ENCODE measurements around the gene PLCB2. TPM values are rescaled to one million over a fixed set of nuclear protein-coding genes. Genes with fewer than 3 reads are reported as not detected.

Gene PLCB2
- polyA plus RNA-seq, 1 of the 3 experiments (the other 2 are of a cell fraction) = 0.15 TPM

DNA sequence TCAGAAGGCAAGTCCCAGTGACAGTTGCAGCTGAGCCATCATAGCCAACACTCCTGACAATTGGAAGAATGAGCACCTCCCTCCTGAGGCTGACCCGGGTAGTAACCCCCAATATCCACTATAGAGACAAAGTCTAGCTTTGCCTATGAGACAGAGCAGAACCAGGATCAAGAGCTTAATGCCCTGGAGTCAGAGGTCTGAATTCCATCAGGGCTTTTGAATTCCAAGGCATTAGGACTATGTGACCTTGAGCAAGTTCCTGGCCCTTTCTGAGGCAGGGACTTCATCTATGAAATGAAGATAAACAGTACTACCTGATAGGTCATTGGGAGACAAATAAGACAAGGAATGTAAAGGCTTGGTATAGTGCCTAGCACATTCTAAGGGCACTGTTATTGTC is 12.7 kb upstream of the PLCB2 start:
- H3F3A ChIP-seq (replicated peaks; ENCODE audit: insufficient read depth) = peaks cover 6% of the 10 kb centered on the region
- ChIA-PET CTCF (interaction anchor here (0.8 to 70.6 kb wide), 13 partner anchors 6 to 214 kb away, joined by 3 to 2194 read pairs (median 4); partner anchors contain the start of genes ANKRD63, BAHD1, BMF and CCDC9B), POLR2A (no interaction called here)
- H3K36me3 ChIP-seq (replicated peaks in 1 of 2; ENCODE audit: control insufficient read depth in 1 of 2, insufficient read depth in 2 of 2, low read length in 1 of 2) = no peaks in the 10 kb centered on the region
- H4K20me1 ChIP-seq (ENCODE audit: insufficient read depth) = no peaks in the 10 kb centered on the region
- no peak overlapping the region for H3K9ac ChIP-seq
- no peaks in the 10 kb centered on the region for H3K9me3 ChIP-seq
- no CpG with 5 or more reads among the region's 1 CpG for WGBS (ENCODE audit: low lambda C conversion rate)
- no peak overlapping the region for H3K4me2 ChIP-seq
- H2AFZ ChIP-seq (ENCODE audit: low read depth) = no peak overlapping the region
- H3K27ac ChIP-seq (ENCODE audit: low read depth in 2 of 2, low read length in 1 of 2) = no peak overlapping the region
- no peaks in the 10 kb centered on the region for H3K27me3 ChIP-seq (ENCODE audit: insufficient read depth)
- H3K4me3 ChIP-seq (ENCODE audit: low read depth in 2 of 2, low read length in 1 of 2) = no peak overlapping the region
- no peak for DNase-seq
- H3K79me2 ChIP-seq (ENCODE audit: insufficient read depth) = peaks cover 12% of the 10 kb centered on the region; the same call in 1 of the 2 replicates
- peaks cover 10 to 19% of the 10 kb centered on the region in 2 experiments; a peak in 3 of 4 replicates for H3K4me1 ChIP-seq (ENCODE audit: control insufficient read depth in 1 of 2, insufficient read depth in 2 of 2, low read depth in 1 of 2, low read length in 1 of 2)
- no peaks in the 10 kb centered on the region for H3K9me2 ChIP-seq
- TF ChIP-seq TEAD4 (IDR thresholded peaks at IDR 0.05; ENCODE audit: borderline replicate concordance, insufficient read depth) = no peak
- no peak for TF ChIP-seq SIN3A (IDR thresholded peaks at IDR 0.05; ENCODE audit: borderline replicate concordance, low read depth, low read length)
- TF ChIP-seq, protein P1, sequence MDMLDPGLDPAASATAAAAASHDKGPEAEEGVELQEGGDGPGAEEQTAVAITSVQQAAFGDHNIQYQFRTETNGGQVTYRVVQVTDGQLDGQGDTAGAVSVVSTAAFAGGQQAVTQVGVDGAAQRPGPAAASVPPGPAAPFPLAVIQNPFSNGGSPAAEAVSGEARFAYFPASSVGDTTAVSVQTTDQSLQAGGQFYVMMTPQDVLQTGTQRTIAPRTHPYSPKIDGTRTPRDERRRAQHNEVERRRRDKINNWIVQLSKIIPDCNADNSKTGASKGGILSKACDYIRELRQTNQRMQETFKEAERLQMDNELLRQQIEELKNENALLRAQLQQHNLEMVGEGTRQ (IDR thresholded peaks at IDR 0.05; ENCODE audit: borderline replicate concordance, low read depth, low read length) = no peak
- no peak for TF ChIP-seq EZH2phosphoT487 (IDR thresholded peaks at IDR 0.05; ENCODE audit: borderline replicate concordance, low read depth)

DNA sequence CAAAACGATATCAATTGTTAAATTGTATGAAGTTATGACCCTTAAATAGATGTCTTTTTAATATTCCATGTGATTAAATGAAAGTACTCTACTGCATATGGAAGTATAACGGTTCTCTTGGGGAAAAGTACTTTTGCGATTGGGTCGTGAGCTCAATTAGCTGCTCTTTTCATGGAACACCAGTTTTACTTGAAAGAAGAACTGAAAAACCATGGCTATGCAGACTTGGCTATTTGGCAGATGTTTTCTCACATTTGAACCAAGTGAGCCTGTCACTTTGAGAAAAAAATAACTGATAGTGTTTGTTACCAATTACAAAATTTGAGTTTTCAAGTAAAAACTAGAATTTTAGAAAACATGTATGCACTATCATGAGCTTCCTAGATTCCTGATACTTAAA is 9.8 kb upstream of the PLCB2 start:
- CTCF ChIA-PET = interaction anchor here (0.9 to 70.6 kb wide), 5 partner anchors 3 to 104 kb away, joined by 3 to 2194 read pairs (median 818); partner anchors contain the start of genes ANKRD63, CCDC9B, DISP2 and INAFM2
- no peaks in the 10 kb centered on the region for H3K79me2 ChIP-seq (ENCODE audit: insufficient read depth)

More for the DNA sequence above, 9.8 kb upstream of the PLCB2 start:
- DNase-seq = no peak
- POLR2A ChIA-PET = no interaction called here
- 68% methylated on average over 4 of the region's 4 CpGs for WGBS (ENCODE audit: low lambda C conversion rate)
- no peak overlapping the region for H3K27ac ChIP-seq (ENCODE audit: low read depth in 2 of 2, low read length in 1 of 2)
- H3F3A ChIP-seq (replicated peaks; ENCODE audit: insufficient read depth) = peaks cover 13% of the 10 kb centered on the region
- H4K20me1 ChIP-seq (ENCODE audit: insufficient read depth) = no peaks in the 10 kb centered on the region
- H3K9ac ChIP-seq = no peak overlapping the region
- TF ChIP-seq MXI1 (IDR thresholded peaks at IDR 0.05; ENCODE audit: low read depth, low read length) = no peak
- TF ChIP-seq JUND (IDR thresholded peaks at IDR 0.05) = no peak
- TF ChIP-seq, protein P2, sequence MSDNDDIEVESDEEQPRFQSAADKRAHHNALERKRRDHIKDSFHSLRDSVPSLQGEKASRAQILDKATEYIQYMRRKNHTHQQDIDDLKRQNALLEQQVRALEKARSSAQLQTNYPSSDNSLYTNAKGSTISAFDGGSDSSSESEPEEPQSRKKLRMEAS (IDR thresholded peaks at IDR 0.05; ENCODE audit: low read depth) = no peak
- no peak for TF ChIP-seq FOXJ3 (CRISPR knock-in tag; IDR thresholded peaks at IDR 0.05)
- TF ChIP-seq, protein P3, sequence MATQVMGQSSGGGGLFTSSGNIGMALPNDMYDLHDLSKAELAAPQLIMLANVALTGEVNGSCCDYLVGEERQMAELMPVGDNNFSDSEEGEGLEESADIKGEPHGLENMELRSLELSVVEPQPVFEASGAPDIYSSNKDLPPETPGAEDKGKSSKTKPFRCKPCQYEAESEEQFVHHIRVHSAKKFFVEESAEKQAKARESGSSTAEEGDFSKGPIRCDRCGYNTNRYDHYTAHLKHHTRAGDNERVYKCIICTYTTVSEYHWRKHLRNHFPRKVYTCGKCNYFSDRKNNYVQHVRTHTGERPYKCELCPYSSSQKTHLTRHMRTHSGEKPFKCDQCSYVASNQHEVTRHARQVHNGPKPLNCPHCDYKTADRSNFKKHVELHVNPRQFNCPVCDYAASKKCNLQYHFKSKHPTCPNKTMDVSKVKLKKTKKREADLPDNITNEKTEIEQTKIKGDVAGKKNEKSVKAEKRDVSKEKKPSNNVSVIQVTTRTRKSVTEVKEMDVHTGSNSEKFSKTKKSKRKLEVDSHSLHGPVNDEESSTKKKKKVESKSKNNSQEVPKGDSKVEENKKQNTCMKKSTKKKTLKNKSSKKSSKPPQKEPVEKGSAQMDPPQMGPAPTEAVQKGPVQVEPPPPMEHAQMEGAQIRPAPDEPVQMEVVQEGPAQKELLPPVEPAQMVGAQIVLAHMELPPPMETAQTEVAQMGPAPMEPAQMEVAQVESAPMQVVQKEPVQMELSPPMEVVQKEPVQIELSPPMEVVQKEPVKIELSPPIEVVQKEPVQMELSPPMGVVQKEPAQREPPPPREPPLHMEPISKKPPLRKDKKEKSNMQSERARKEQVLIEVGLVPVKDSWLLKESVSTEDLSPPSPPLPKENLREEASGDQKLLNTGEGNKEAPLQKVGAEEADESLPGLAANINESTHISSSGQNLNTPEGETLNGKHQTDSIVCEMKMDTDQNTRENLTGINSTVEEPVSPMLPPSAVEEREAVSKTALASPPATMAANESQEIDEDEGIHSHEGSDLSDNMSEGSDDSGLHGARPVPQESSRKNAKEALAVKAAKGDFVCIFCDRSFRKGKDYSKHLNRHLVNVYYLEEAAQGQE (IDR thresholded peaks at IDR 0.05; ENCODE audit: low read depth, low read length) = no peak
- no peak for TF ChIP-seq CHD2 (IDR thresholded peaks at IDR 0.05; ENCODE audit: low read length, partially characterized antibody)
- TF ChIP-seq SIN3A (IDR thresholded peaks at IDR 0.05; ENCODE audit: borderline replicate concordance, low read depth, low read length) = no peak
- TF ChIP-seq FOSL2 (IDR thresholded peaks at IDR 0.05; ENCODE audit: borderline replicate concordance, low read depth) = no peak
- no peak for TF ChIP-seq POLR2AphosphoS5 (IDR thresholded peaks at IDR 0.05; ENCODE audit: low read depth, low read length)
- TF ChIP-seq, protein P4, sequence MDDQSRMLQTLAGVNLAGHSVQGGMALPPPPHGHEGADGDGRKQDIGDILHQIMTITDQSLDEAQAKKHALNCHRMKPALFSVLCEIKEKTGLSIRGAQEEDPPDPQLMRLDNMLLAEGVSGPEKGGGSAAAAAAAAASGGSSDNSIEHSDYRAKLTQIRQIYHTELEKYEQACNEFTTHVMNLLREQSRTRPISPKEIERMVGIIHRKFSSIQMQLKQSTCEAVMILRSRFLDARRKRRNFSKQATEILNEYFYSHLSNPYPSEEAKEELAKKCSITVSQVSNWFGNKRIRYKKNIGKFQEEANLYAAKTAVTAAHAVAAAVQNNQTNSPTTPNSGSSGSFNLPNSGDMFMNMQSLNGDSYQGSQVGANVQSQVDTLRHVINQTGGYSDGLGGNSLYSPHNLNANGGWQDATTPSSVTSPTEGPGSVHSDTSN (IDR thresholded peaks at IDR 0.05) = no peak
- TF ChIP-seq RFX5 (IDR thresholded peaks at IDR 0.05; ENCODE audit: low read length) = no peak
- TF ChIP-seq RXRA (IDR thresholded peaks at IDR 0.05; ENCODE audit: borderline replicate concordance, low read depth) = no peak
- no peak for TF ChIP-seq TAF1 (IDR thresholded peaks at IDR 0.05; ENCODE audit: borderline replicate concordance, low read depth, low read length)
- no peak for TF ChIP-seq MEF2A (IDR thresholded peaks at IDR 0.05; ENCODE audit: borderline replicate concordance, low read depth)
- no peak for TF ChIP-seq TCF12 (IDR thresholded peaks at IDR 0.05)
- TF ChIP-seq YY1 (IDR thresholded peaks at IDR 0.05; ENCODE audit: low read depth) = no peak
- H3K9me3 ChIP-seq = no peaks in the 10 kb centered on the region
- no peak overlapping the region for H3K4me3 ChIP-seq (ENCODE audit: low read depth in 2 of 2, low read length in 1 of 2)
- H3K27me3 ChIP-seq (ENCODE audit: insufficient read depth) = no peaks in the 10 kb centered on the region
- H3K4me1 ChIP-seq (ENCODE audit: control insufficient read depth in 1 of 2, insufficient read depth in 2 of 2, low read depth in 1 of 2, low read length in 1 of 2) = peaks cover 10 to 21% of the 10 kb centered on the region in 2 experiments; a peak in 3 of 4 replicates
- H2AFZ ChIP-seq (ENCODE audit: low read depth) = no peak overlapping the region
- H3K4me2 ChIP-seq = no peak overlapping the region
- H3K9me2 ChIP-seq = no peaks in the 10 kb centered on the region
- no peaks in the 10 kb centered on the region for H3K36me3 ChIP-seq (replicated peaks in 1 of 2; ENCODE audit: control insufficient read depth in 1 of 2, insufficient read depth in 2 of 2, low read length in 1 of 2)

Data from SK-N-SH (cell line).